Testis (tissue), 3 donors: Measurements from ENCODE around the gene ARID5B. TPM values are rescaled to one million over a fixed set of nuclear protein-coding genes. Genes with fewer than 3 reads are reported as not detected.

Source experiments
- DNase-seq: peaks from one replicate; pipeline ENCODE4 v3.0.0-alpha.2; 2019
- H3K27ac ChIP-seq, 2 donors: fragments of 200-600 bp; sonication (generic); one replicate each; pipeline ENCODE4 v1.5.1; 2019
- H3K27me3 ChIP-seq: fragments of 200-600 bp; sonication (generic); one replicate; pipeline ENCODE4 v1.5.1; 2019
- H3K36me3 ChIP-seq: fragments of 200-600 bp; sonication (generic); one replicate; pipeline ENCODE4 v1.5.1; 2017; ENCODE audit warnings: low read depth; ENCODE audit errors: missing control alignments
- H3K4me1 ChIP-seq: fragments of 200-600 bp; sonication (generic); one replicate; pipeline ENCODE4 v1.5.1; 2019
- H3K4me3 ChIP-seq, 2 donors: fragments of 200-600 bp; sonication (generic); one replicate each; pipeline ENCODE4 v1.5.1; 2017 to 2019
- H3K9me3 ChIP-seq: fragments of 200-600 bp; sonication (generic); one replicate; pipeline ENCODE4 v1.5.1; 2017
- POLR2A ChIP-seq: fragments of 450-650 bp; IDR thresholded peaks from one replicate; pipeline ENCODE4 v1.6.1; 2017; ENCODE audit warnings: antibody characterized with exemption, mild to moderate bottlenecking, moderate library complexity
- WGBS, 2 donors: methylation state at CpG; one replicate each; pipeline ENCODE4 v1.1.5; 2018; 5-methylcytosine and 5-hydroxymethylcytosine counted together
- intact Hi-C: fragments of 100-400 bp; cut with DNase I; formaldehyde crosslinking; loops from one replicate; pipeline ENCODE4 v1.15.1; 2023; ENCODE audit warnings: low total_unique reads
- polyA plus RNA-seq: library from polyadenylated mRNA; stranded (reverse); fragments of 350-450 nt; fragmentation: Illumina TruSeq; extraction: RNeasy Lipid Tissue Mini Kit (QIAGEN cat#74804); gene quantifications from one replicate; pipeline ENCODE4 v1.2.3, GENCODE V29; 2014; ENCODE audit warnings: low read depth, low replicate concordance; ENCODE audit not compliant: insufficient read depth
- total RNA-seq, 2 donors: library from RNA; depleted of rRNA; stranded (reverse); fragments of >200 nt; gene quantifications; one replicate each; pipeline ENCODE4 v1.2.3, GENCODE V29; 2016
- TF ChIP-seq, protein P1 (sequence below), 3 experiments: fragments of 450-650 bp in 2 of 3; fragments of 200-600 bp in 1 of 3; sonication (generic) in 1 of 3; IDR thresholded peaks; one replicate each; pipeline ENCODE4 v1.5.1; 2016 to 2019; ENCODE audit warnings: antibody characterized with exemption in 3 of 3, mild to moderate bottlenecking in 2 of 3, moderate library complexity in 1 of 3

Gene ARID5B
- total and polyA plus RNA-seq, 3 donors from 2014 or later: 14.3 to 73.6 (median 52.1) TPM

DNA sequence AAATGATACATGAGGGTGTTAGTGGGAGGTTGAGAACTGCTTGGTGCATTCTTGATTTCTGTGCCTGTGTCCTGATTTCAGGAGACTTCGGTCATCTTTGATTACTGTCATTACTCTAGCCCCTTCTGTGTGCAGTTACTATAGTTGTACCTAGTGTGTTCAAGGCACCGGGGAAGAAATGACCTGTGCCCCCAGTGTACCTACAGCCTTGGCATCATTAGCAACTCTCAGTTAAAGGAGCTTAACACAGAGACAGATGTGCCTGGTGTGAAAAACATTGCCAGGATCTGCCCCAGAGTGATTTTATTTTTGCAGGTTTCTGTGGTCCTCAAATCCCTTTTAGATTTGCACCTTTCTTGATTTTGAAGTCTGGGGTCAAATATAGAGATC lies 62.2 kb downstream of the ARID5B start:
- TF ChIP-seq, protein P1, sequence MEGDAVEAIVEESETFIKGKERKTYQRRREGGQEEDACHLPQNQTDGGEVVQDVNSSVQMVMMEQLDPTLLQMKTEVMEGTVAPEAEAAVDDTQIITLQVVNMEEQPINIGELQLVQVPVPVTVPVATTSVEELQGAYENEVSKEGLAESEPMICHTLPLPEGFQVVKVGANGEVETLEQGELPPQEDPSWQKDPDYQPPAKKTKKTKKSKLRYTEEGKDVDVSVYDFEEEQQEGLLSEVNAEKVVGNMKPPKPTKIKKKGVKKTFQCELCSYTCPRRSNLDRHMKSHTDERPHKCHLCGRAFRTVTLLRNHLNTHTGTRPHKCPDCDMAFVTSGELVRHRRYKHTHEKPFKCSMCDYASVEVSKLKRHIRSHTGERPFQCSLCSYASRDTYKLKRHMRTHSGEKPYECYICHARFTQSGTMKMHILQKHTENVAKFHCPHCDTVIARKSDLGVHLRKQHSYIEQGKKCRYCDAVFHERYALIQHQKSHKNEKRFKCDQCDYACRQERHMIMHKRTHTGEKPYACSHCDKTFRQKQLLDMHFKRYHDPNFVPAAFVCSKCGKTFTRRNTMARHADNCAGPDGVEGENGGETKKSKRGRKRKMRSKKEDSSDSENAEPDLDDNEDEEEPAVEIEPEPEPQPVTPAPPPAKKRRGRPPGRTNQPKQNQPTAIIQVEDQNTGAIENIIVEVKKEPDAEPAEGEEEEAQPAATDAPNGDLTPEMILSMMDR (IDR thresholded peaks at IDR 0.05): no peak
- TF ChIP-seq POLR2A: no peak
- whole genome bisulfite sequencing, 2 donors: 44 to 66% methylated on average over 2 of the region's 2 CpGs
- peak overlapping the region in 1 of 2 donors; percentile 25 for H3K27ac ChIP-seq
- H3K4me3 ChIP-seq: no peak overlapping the region
- H3K4me1 ChIP-seq: no peaks in the 10 kb centered on the region
- intact Hi-C loops: no loop called here
- H3K9me3 ChIP-seq: no peaks in the 10 kb centered on the region
- DNase-seq: no peak
- H3K36me3 ChIP-seq: no peaks in the 10 kb centered on the region
- no peaks in the 10 kb centered on the region for H3K27me3 ChIP-seq

DNA sequence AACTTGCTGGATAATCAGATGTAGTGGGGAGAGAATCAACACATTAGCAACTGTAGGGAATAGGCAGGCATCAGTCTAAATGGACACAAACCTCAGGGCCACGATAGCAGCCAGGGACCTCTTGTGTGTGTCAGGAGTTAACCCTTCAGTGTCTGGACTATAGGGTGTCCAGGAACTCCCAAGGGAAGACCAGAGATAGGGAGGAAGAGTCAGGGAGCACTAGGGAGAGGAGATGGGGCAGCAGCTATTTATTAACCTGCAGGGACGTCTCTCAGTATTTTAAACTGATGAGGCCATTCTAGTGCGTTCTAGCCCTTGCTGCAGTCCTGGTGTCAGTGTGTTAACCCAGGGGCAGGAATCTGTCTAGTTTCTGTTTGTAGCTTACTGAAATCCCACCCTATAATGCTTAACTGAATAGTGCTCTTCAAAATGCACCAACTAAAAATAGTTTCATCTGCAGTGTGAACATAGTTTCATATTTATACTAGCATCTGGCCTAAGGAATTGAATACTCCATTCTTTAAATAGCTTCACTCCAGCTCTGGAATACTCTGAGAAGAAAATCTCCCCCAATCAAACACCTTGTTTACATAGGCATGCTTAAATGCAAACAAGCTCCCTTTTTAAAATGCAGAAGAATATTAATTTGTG lies 62.7 kb downstream of the ARID5B start:
- Histone ChIP-seq H3K4me3 (no peak overlapping the region), H3K36me3 (no peaks in the 10 kb centered on the region), H3K9me3 (no peaks in the 10 kb centered on the region), H3K27me3 (no peaks in the 10 kb centered on the region), H3K4me1 (no peaks in the 10 kb centered on the region), H3K27ac (no peak overlapping the region)
- intact Hi-C loops: no loop called here
- TF ChIP-seq, protein P1 (IDR thresholded peaks at IDR 0.05): no peak
- no peak for TF ChIP-seq POLR2A
- 44 to 60% methylated on average over 1 to 3 of the region's 3 CpGs for WGBS, 2 donors
- no peak for DNase-seq

DNA sequence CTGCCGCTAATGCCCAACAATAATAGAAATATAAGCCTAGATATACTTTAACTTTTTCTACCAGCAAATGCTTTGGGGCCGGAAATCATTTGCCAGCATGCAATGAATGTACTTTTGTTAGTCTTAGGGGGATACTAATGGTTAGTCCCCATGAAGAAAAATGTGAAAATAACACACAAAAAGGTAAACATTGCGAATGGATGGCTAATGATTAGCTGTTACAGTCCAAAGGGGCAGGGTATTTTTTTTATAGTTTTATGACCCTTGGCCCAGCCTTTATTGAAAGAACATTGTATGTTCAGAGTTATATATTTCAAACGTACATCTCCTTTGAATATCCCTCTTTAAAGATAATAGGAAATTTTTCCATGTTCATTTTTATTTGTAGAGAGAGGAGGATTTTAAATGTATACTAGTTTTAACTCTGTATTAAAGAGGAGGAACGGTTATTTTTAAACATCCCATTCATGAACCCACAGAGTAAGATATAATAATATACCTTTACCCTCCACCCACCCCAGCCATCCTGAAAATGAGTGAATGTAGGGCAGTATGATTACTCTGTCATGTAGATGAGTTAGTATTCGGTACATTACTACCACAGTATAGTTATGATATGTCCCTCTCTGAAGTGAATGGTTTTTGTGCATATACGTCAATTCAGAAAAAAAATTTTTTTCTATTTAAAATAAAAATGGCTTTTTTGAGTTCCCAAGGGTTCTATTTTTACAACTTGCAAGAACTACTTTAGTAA lies 63.6 kb downstream of the ARID5B start:
- TF ChIP-seq, protein P1 (IDR thresholded peaks at IDR 0.05): no peak
- no peak for TF ChIP-seq POLR2A
- H3K27ac ChIP-seq: no peak overlapping the region
- H3K27me3 ChIP-seq: no peaks in the 10 kb centered on the region
- no peaks in the 10 kb centered on the region for H3K36me3 ChIP-seq
- H3K9me3 ChIP-seq: no peaks in the 10 kb centered on the region
- intact Hi-C loops: no loop called here
- H3K4me3 ChIP-seq: no peak overlapping the region
- no peak for DNase-seq
- H3K4me1 ChIP-seq: peaks cover 1% of the 10 kb centered on the region
- 89 to 90% methylated on average over 7 of the region's 7 CpGs for WGBS, 2 donors

DNA sequence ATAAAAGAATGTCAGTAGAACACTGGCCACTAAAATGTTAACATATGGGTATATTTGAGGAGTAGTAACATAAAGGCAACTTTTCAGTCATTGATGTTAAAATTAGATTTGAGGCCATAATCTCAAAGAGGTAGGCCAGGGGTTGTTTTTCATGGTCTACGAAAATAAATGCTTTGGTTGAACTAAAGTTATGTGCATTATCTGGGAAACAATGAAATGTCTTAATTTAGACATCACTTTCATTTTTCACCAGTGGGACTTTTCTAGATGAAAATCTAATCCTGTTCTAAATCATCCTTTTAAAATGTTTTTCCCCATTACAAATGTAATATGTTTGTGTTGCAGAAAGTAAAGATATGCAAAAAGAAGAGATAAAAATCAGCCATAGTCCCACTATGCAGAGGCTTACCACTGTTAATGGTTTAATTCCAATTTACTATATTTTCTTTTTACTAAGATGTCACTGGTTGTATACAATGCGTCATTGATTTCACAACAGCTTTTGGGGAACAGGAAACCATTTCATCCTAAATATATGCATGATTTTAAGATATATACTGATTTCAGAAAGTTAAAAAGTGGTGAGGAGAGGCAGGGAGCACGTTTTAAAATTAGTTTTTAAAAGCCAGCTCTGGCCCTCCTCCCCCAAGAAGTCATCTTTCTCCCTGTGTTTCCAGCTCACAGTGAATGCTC lies 64.3 kb downstream of the ARID5B start:
- Histone ChIP-seq H3K9me3 (no peaks in the 10 kb centered on the region), H3K4me1 (peaks cover 7% of the 10 kb centered on the region), H3K4me3 (no peak overlapping the region), H3K27ac (no peak overlapping the region), H3K36me3 (no peaks in the 10 kb centered on the region), H3K27me3 (no peaks in the 10 kb centered on the region)
- DNase-seq: no peak
- TF ChIP-seq POLR2A: no peak
- TF ChIP-seq, protein P1 (IDR thresholded peaks at IDR 0.05): no peak
- 73 to 94% methylated on average over 3 of the region's 3 CpGs for WGBS, 2 donors
- intact Hi-C loops: no loop called here
